ENCODE data around the gene IL16. TPM values are rescaled to one million over a fixed set of nuclear protein-coding genes. Genes with fewer than 3 reads are reported as not detected.

IL16 gene
- total RNA-seq, 1 experiment from 2014 or later = 1.8 TPM

- no peaks in the 10 kb centered on the region for H3K9me3 ChIP-seq (ENCODE audit: low read depth, low read length, poor library complexity, severe bottlenecking)
- no peaks in the 10 kb centered on the region for H3K27me3 ChIP-seq (replicated peaks; ENCODE audit: insufficient read depth, low read depth, low read length, poor library complexity)
- H3K36me3 ChIP-seq (ENCODE audit: insufficient read depth, low read length, poor library complexity, severe bottlenecking) = no peaks in the 10 kb centered on the region
- ChIA-PET POLR2A (ENCODE audit: low non-redundant PET) (interaction anchor here (0.5 kb wide), 1 partner anchor 848 kb away, joined by 4 read pairs; no protein-coding TSS in a partner anchor), CTCF (interaction anchor here (0.9 to 1.0 kb wide), 2 partner anchors 21 to 104 kb away, joined by 3 read pairs; no protein-coding TSS in a partner anchor)
- H3K4me1 ChIP-seq (ENCODE audit: insufficient read depth, low read length, poor library complexity, severe bottlenecking) = peaks cover 17% of the 10 kb centered on the region
- TF ChIP-seq, protein P1, sequence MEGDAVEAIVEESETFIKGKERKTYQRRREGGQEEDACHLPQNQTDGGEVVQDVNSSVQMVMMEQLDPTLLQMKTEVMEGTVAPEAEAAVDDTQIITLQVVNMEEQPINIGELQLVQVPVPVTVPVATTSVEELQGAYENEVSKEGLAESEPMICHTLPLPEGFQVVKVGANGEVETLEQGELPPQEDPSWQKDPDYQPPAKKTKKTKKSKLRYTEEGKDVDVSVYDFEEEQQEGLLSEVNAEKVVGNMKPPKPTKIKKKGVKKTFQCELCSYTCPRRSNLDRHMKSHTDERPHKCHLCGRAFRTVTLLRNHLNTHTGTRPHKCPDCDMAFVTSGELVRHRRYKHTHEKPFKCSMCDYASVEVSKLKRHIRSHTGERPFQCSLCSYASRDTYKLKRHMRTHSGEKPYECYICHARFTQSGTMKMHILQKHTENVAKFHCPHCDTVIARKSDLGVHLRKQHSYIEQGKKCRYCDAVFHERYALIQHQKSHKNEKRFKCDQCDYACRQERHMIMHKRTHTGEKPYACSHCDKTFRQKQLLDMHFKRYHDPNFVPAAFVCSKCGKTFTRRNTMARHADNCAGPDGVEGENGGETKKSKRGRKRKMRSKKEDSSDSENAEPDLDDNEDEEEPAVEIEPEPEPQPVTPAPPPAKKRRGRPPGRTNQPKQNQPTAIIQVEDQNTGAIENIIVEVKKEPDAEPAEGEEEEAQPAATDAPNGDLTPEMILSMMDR (conservative IDR thresholded peaks at IDR 0.05; ENCODE audit: low read depth, low read length) = no peak
- TF ChIP-seq EZH2 (IDR thresholded peaks at IDR 0.05; ENCODE audit: borderline replicate concordance, low read depth, low read length, poor library complexity, severe bottlenecking) = no peak
- no TSS peak for BruUV-seq (replicated peaks)
- peak; percentile 94 for DNase-seq (ENCODE audit: low spot score)
- H3K27ac ChIP-seq (ENCODE audit: low read depth, low read length, poor library complexity, severe bottlenecking) = no peak overlapping the region
- no peak overlapping the region for H3K4me3 ChIP-seq (ENCODE audit: low read depth, low read length, poor library complexity, severe bottlenecking)
- intact Hi-C loops (cut with micrococcal nuclease; ENCODE audit: unreplicated experiment) = no loop called here
Observed at GRCh38 chr15:81296673-81297072, 100.0 kb downstream of the IL16 start.

DNA sequence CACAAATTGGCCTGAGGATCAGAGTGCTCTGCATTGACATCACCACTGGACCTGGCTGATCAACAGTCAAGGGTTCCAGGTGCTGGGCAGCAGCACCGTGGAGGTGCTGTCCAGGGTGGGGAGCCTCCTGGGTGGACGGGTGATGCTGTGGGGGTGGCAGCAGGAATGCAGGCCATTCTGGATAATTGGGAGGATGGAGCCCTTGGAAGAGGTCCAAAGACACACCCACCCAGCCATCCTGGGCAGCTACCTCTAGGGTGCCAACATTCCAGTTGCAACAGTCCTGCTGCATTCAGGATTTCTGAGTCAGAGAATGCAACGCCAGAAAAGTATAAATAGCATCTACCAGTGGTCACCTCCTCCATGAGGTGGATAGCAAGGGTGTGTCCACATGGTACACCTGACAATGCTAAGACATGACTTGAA, 100.5 kb downstream of the IL16 start:
- H3K4me1 ChIP-seq (ENCODE audit: insufficient read depth, low read length, poor library complexity, severe bottlenecking) = peaks cover 17% of the 10 kb centered on the region
- ChIA-PET CTCF (interaction anchor here (0.9 to 1.0 kb wide), 2 partner anchors 22 to 104 kb away, joined by 3 read pairs; no protein-coding TSS in a partner anchor), POLR2A (ENCODE audit: low non-redundant PET) (interaction anchor here (0.5 kb wide), 1 partner anchor 847 kb away, joined by 4 read pairs; no protein-coding TSS in a partner anchor)
- peak; percentile 37 for DNase-seq (ENCODE audit: low spot score)
- intact Hi-C loops (cut with micrococcal nuclease; ENCODE audit: unreplicated experiment) = no loop called here
- TF ChIP-seq EZH2 (IDR thresholded peaks at IDR 0.05; ENCODE audit: borderline replicate concordance, low read depth, low read length, poor library complexity, severe bottlenecking) = no peak
- TF ChIP-seq, protein P1 (conservative IDR thresholded peaks at IDR 0.05; ENCODE audit: low read depth, low read length) = no peak
- no peaks in the 10 kb centered on the region for H3K27me3 ChIP-seq (replicated peaks; ENCODE audit: insufficient read depth, low read depth, low read length, poor library complexity)
- H3K9me3 ChIP-seq (ENCODE audit: low read depth, low read length, poor library complexity, severe bottlenecking) = no peaks in the 10 kb centered on the region
- no TSS peak for BruUV-seq (replicated peaks)
- H3K27ac ChIP-seq (ENCODE audit: low read depth, low read length, poor library complexity, severe bottlenecking) = no peak overlapping the region
- H3K4me3 ChIP-seq (ENCODE audit: low read depth, low read length, poor library complexity, severe bottlenecking) = no peak overlapping the region
- no peaks in the 10 kb centered on the region for H3K36me3 ChIP-seq (ENCODE audit: insufficient read depth, low read length, poor library complexity, severe bottlenecking)

- no TSS peak for BruUV-seq (replicated peaks)
- H3K9me3 ChIP-seq (ENCODE audit: low read depth, low read length, poor library complexity, severe bottlenecking) = no peaks in the 10 kb centered on the region
- DNase-seq (ENCODE audit: low spot score) = no peak
- ChIA-PET CTCF (no interaction called here), POLR2A (ENCODE audit: low non-redundant PET) (no interaction called here)
- no peak for TF ChIP-seq EZH2 (IDR thresholded peaks at IDR 0.05; ENCODE audit: borderline replicate concordance, low read depth, low read length, poor library complexity, severe bottlenecking)
- TF ChIP-seq, protein P1 (conservative IDR thresholded peaks at IDR 0.05; ENCODE audit: low read depth, low read length) = no peak
- peaks cover 17% of the 10 kb centered on the region for H3K4me1 ChIP-seq (ENCODE audit: insufficient read depth, low read length, poor library complexity, severe bottlenecking)
- no peaks in the 10 kb centered on the region for H3K36me3 ChIP-seq (ENCODE audit: insufficient read depth, low read length, poor library complexity, severe bottlenecking)
- intact Hi-C loops (cut with micrococcal nuclease; ENCODE audit: unreplicated experiment) = no loop called here
- no peaks in the 10 kb centered on the region for H3K27me3 ChIP-seq (replicated peaks; ENCODE audit: insufficient read depth, low read depth, low read length, poor library complexity)
- H3K27ac ChIP-seq (ENCODE audit: low read depth, low read length, poor library complexity, severe bottlenecking) = no peak overlapping the region
- no peak overlapping the region for H3K4me3 ChIP-seq (ENCODE audit: low read depth, low read length, poor library complexity, severe bottlenecking)
Observed at GRCh38 chr15:81297603-81298575, 101.2 kb downstream of the IL16 start.
